NCI-H446 treated with DMSO at 0.1 percent for 48 hours (cell line): ENCODE data around the gene ANKRD10.
"Not testable (repeated sequence)": the region's sequence is repeated elsewhere in the genome, so short reads cannot be mapped to it uniquely, and the experiment has no call there.

Experiments used
- DNase-seq: peaks from one replicate; lab custom pipeline; 2025; lab: John Stamatoyannopoulos, UW

The ANKRD10 gene

DNA sequence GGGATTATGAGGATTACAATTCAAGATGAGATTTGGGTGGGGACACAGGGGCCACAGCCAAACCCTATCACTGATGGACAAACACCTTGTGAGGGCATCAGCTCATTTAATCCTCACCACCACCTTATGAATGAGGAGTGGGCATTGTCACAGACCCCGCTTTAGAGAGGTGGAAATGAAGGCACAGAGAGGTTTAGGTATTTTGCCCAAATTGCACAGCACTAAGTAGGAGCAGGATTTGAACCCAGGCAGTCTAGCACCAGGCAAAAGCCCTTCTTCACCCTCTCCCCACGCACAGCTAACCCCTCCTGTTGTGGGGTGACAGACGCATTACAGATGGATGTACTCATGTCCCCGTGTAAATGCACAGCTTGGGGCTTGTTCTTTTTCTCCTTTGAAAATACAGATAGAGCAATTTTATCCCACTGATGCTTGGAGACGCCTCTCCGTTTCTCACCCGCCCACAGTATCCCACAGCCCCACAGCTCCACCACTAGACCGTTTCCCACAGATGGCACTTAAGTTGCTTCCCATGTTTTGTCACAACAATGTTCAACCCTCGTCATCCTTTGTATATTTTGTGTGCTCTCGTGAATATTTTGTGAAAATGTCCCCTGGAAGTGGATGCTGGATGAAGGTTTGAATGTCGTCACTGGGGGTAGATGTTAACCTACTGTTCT, 48.2 kb downstream of the ANKRD10 start:
- DNase-seq, result no peak

DNA sequence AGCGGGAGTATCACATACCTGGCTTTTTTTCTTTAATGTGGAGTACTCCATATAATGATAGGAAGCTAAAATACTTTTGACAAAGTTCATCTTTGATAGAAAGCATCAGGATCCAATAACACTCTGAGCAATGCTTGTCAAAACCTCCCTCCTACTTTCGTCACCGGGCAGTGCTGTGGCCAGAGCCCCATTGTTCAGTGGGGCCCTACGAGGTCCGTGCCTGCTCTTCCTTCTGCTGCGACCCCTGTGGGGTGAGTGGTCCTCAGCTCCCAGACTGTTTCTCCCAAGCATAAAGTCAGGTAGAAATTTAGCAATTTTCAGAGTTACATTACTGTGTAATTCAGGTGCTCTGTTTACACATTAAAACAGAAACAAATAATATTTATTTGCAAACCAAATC, 51.2 kb downstream of the ANKRD10 start:
- DNase-seq, result no peak

DNA sequence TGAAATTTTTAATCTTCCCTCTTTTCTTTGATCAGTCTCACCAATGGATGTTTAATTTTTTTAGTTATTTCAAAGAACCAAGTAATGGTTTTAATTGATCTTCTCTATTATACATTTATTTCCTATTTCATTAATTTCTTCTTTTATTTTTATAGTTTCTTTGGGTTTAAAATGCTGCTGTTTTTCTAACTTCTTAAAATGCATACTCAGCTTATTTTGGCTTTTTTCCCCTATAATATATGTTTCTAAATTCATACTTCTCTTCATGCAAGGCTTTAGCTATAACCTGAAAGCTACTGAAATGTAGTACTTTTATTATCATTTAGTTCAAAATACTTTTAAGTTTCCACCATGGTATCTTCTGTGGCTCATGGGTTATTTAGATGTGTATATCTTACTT, 53.9 kb downstream of the ANKRD10 start:
- no peak for DNase-seq

DNA sequence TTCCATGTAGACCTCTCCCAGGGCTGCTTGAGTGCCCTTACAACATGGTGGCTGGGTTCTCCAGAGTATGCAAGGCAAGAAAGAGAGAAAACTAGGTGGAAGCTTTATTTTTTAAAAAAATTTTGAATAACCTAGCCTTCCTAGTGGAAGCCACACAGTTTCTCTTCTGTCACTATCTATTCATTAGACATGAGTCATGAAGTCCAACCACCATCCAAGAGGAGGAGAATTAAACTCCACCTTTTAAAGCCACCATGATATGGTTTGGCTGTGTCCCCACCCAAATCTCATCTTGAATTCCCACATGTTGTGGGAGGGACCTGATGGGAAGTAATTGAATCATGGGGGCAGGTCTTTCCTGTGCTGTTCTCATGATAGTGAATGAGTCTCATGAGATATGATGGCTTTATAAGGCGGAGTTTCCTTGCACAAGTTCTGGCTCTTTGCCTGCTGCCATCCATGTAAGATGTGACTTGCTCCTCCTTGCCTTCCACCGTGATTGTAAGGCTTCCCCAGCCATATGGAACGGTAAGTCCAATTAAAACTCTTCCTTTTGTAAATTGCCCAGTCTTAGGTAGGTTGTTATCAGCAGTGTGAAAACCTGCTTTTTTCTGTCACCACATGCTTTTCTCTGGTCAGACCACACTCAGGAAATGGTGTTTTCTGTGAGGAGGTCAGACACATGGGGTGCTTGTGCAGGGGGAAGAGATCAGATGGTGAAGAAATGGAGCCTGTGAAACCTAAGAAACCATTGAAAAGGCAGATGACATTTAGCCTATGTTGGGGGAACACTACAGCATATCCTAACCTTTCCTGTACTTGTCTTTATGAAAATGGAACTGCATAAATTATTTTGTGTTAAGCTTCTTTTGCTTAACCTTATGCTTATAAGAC, 57.7 kb downstream of the ANKRD10 start:
- no peak for DNase-seq

DNA sequence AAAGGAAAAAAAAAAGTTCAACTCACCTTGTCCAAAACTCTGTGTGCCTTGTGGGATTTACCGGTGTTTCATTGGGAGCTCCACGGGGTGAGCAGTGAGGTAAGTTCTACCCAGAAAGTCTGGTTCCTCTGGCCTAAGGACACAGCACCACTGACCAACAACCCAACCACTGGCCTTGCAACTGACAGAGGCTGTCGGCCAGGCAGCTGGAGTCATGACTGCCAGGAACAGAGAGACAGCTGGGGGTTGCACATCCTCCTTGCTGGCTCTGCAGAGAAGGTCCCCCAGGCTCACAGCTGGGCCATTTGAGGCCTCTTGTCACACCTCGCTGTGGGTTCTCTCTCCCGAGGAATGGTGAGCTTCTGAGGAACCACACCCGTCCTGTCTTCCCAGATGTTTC, 59.5 kb downstream of the ANKRD10 start:
- no peak for DNase-seq

DNA sequence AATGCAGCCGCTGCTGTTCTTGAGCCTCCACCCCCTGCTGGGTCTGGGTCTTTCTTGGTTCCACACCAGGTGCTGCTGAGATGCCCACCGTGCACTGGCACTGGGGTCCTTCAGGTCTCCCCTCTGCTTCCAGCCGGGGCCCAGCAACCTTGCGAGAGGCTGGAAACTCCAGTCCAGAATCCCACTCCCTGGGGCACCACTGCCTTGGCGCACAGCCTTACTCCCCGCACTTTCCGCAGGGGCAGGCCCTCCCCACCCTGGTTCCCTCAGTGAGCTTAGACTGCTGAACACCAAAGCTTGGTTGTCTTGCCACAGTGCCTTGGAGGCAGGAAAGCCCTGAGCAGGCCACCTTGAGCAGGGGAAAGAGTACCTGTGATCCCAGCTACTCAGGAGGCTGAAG, 60.0 kb downstream of the ANKRD10 start:
- DNase-seq, result no peak

DNA sequence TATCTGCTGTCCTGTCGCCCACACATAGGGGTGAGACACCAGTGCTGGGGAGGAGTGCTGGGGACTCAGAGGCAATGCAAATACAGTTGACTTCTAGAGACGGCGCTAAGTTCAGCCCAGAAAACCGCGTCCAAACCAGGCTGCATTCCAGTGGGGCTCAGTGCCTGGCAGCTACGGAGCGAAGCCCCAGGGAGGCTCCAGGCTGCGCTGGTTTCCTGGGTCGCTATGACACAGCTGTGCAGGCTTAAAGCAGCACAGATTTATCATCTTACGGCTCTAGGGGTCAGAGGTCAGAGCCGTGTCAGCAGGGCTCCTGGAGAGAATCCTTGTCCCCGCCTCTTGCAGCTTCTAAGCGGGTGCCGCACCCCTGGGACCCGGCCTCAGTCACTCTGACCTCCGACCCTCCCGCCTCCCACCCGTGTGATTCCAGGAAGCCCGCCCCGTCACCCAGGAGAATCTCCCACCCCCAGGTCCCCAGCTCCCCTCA, 61.6 kb downstream of the ANKRD10 start:
- no peak for DNase-seq

DNA sequence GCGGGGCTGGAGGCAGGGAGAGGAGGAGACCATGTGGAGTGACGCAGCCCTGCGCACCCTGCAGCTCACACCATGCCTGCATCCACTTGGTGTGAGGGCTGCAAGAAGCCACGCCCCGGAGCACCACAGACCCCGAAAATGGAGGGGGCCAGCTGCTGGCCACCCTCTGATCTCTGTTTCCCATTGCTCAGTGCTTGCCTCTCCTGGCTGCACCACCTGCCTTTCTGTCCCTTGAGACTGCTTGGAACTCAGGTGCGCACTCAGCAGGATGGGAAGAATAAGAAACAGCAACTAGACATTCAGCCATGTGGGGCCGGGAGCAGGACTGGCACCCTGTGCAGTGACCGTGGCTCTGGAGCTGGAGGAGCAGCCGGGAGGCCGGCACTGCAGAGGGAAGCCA, 64.0 kb downstream of the ANKRD10 start:
- no peak for DNase-seq

DNA sequence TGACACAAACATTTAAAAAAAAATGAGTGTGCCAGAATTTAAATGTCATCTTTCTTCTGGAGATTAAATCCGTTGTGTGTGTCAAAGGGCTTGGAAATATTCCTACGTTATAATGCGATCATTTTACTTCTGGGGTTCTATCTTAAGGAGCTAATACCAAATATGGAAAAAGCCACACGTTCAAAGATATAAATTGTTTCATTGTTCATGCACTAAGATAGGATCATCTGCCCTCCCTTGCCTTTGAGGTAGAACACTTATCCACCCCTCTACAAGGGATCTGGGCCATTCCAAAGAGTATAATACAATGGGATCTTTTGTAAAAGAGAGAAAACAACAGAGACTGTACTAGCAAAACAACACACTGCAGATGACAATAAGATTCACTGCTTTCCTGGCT, 64.9 kb downstream of the ANKRD10 start:
- no peak for DNase-seq

DNA sequence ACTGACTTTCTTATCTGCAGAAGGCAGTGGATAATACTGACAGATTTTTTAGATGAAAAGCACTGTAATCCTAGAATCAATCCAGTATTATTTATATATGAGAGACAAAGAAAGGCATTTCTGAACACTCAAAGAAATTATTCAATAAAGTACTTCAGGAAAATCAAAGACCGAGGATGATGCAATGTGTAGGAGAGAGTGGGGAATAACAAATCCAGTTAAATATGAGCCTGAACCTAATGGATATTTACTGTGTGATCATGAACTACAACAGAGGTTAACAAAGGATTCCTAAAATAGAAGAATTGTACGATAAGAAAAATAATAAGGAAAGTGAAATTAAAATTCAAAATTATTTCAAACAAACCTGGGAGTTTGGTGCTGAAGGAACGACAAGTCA, 69.3 kb downstream of the ANKRD10 start:
- no peak for DNase-seq

DNA sequence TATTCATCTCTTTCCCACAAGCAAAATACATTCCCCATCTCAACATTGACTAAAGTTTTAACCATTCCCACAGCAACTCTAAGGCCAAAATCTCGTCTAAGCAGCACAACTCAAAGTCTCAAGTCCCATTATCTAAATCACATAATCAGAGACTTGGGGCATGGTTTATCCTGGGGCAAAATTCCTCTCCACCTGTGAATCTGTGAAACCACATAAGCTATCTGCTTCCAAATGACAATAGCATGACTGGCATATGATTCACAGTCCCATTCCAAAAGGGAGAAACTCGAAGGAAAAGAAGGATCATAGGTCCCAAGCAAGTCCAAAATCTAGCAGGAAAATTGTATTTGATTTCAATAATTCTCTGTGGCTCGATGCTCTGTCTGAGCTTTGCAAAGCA, 73.0 kb downstream of the ANKRD10 start:
- DNase-seq, result no peak

DNA sequence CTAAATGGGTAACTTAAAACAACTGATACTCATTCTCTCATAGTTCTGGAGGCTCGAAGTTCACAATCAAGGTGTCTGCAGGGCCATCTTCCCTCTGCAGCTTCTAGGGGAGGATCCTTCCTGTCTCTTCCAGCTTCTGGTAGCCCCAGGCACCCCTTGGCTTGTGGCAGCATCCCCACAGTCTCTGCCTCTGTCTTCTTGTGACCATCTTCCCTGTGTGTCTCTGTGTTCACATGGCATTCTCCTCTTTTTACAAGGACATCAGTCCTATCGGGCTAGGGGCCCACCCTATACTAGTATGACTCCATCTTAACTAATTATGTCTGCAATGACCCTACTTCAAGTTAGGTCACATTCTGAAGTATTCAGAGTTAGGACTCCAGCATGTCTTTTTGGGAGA, 73.5 kb downstream of the ANKRD10 start:
- no peak for DNase-seq

DNA sequence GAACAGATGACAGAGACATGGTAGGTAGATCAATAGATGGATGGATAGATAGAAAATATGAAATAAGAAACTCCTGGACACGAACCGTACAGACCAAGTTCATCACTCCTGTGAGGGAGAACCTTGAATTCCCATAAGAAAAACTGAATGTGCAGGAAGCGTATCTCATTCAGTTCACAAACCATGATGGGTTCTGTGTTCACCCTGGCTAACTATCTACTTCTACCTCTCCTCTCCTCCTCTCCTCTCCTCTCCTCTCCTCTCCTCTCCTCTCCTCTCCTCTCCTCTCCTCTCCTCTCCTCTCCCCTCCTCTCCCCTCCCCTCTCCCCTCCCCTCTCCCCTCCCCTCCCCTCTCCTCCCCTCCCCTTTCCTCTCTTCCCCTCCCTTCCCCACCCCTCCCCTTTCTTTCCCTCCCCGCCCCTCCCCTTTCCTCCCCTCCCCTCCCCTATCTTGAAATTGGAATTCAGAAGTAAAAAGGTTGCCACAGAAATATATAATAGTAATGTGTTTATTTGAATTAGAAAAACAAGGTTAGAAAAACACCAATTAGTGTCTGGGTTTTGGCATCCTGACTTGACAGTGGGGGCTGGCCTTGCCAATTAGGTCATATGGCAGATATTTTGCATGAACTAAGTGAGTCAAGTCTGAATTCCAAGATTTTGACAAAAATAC, 75.9 kb downstream of the ANKRD10 start:
- DNase-seq, result no peak

DNA sequence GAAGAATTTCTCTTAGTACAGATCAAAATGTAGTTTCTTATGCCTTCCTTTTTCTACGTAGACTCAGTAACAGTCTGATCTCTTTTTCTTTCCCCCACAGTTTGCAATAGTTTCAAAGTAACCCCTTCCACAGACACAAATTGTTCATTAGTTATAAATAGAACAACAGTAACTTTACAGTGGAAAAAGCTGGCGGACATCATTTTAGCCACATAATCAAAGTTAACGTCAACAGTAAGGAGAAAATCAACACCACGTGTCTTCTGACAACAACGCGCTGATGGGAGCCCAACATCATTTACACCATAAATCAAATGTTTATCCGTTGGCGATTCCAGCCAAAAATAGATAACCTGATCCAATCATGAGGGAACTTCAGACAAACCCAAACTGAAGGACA, 76.8 kb downstream of the ANKRD10 start:
- no peak for DNase-seq

DNA sequence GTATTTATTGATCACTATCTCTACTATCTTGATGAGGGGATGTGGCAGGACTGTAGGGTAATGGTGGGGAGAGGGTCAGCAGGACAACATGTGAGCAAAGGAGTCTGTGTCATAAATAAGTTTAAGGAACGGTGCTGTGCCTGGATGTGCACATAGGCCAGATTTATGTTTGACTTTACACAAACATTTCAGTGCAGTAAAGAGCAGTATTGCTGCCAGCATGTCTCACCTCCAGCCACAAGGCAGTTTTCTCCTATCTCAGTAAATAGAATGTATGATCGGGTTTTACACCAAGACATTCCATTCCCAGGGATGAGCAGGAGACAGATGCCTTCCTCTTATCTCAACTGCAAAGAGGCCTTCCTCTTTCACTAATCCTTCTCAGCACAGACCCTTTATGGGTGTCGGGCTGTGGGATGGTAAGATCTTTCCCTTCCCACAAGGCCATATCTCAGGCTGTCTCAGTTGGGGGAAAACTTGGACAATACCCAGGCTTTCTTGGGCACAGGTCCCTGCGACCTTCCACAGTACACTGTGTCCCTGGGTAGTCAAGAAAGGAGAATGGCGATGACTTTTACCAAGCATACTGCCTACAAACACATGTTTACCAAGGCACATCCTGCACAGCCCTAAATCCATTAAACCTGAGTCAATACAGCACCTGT, 77.3 kb downstream of the ANKRD10 start:
- DNase-seq, result not testable (repeated sequence)

DNA sequence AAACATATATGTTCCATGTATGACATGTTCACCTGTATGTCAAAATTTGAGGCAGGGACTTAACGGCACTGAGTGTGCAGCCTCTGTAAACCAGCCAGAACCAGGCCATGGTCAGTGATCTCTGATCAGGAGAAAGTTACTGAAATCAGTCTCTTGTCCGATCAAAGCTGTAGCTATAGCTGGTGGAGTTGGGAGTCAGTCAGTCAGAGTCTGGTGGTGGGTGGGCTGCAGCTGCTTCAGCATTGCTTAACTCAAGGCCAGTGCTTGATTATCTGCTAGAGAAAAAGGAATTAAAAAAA, 78.3 kb downstream of the ANKRD10 start:
- no peak for DNase-seq

DNA sequence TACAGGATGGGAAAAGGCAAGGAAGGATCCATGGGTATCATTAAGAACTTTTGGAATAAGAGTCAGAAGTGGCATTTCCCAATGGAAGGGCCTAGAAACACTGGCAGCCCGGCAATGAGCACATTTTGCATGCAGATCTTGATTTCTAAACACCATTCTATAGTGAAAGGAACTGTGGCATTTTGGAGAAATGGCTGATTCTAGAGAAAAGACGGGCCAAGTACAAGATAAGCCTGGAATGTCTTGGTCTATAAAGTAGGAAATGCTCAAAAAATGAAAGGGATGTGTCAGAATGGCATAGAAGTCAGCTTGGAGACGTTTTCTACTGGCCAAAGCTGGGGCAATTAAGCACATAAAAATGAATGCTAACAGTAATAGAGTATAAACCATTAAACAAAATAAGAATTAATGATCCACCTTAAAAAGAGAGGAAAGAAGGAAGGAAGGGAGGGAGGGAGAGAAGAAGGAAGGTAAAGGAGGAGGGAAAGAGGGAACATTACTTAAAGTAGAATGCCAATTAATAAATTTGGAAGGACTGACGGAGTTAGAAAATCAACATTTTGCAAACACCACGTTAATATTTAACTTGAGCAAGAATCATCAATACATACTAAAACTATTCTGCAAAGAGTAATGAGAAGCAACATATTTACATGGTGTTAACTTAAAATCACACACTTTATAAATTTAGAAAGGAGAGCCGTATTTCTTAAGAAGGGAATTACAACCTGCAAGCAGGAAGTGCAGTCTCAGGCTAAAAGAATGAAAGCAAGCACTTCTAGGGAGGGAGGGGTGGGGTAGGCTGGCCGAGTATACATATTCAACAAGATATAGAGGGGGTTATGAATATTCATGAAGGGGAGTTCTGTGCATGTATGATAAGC, 78.9 kb downstream of the ANKRD10 start:
- no peak for DNase-seq

DNA sequence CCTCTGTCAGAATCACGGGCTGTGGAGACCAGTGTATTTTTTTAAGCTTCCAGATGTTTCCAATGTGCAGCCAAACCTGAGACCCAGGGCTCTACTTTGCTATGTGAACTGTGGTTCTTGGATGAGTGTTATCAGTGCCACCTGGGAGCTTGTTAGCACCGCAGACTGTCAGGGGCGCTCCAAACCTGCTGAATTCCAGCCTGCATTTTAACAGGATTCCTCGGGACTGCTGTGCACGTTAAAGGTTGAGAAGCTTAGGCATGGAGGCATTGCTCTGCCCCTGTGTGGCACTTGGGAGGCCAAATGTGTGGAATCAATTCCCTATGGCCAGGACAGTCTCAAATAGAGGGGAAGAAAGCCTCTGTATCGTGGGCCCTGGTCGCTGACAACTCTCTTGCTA, 80.3 kb downstream of the ANKRD10 start:
- DNase-seq, result no peak

DNA sequence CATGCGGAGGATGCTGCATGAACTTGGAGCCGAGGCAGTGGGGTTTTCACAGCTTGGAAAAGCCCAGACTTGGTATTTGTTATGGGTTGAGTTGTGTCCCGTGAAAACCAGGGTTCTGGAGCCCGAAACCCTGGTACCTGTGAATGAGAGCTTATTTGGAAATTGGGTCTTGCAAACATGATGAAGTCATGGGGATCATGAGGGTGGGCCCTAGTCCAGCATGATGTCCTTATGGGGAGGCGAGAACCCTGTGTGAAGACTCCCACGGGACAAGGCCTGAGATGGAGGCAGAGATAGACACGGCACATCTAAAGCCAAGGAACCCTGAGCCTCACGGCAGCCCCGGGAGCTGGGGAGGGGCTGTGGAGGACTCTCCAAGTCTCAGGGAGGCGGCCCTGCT, 82.3 kb downstream of the ANKRD10 start:
- no peak for DNase-seq

DNA sequence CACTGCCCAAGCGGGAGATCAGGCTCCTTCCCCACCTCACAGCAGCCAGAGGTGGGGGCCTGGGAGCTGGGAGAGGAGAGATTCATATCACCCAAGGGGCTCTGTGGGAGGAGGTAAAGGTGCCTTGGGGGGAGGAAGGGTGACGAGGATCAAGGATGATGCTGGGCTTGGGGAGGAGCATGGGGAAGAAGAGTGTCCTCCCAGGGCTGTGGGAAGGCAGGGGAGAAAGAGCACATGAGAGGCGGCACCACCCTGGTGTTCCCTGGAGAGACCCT, 82.7 kb downstream of the ANKRD10 start:
- no peak for DNase-seq

DNA sequence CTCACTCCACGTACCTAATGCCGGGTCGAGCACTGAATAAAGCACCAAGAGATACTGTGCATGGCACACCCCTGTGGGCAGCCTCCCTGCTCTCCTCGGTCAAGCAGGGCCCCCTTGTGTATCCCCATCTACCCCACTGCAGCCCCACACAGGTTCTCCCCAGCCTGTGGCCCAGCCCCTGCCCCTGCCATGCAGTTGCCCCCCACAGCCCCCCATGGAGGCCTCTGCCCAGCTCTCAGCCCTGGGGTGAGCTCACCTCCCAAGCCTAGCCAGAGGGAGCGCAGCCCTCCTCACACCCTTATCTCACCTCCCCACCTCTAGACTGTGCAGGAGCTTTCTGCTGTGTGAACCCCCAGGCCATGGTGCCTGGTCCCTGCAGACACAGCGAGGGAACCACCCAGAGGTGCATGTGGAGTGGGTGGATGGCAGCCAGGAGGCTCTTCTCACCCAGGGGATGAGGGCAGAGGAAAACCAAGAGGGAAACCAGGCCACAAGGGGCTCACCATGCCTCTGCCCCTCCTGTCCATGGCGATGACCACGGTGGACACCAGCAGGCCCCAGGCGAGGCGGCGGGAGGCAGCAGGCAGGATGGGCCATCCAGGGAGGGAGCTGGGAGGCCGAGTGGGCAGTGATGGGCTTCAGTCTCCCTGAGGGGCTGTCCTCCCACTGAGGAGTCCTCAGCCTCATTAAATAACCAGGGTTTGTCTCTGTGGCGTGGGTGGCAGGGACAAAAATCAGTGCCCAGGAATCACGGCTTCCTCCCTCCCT, 83.2 kb downstream of the ANKRD10 start:
- no peak for DNase-seq
